Measurements from ENCODE around the gene TXNRD1.

Gene TXNRD1

GRCh38 chr12:104372721-104373335, 157.2 kb downstream of the TXNRD1 start:
- Histone ChIP-seq H3K36me3 (replicated peaks in 1 of 2; ENCODE audit: control insufficient read depth in 2 of 2, insufficient read depth in 2 of 2, low read length in 2 of 2) (no peaks in the 10 kb centered on the region), H3K9ac (ENCODE audit: low read depth, low read length, poor library complexity) (no peak overlapping the region)

GRCh38 chr12:104374071-104374470, 158.5 kb downstream of the TXNRD1 start:
- H2BK15ac ChIP-seq (ENCODE audit: low read length) = no peak overlapping the region
- no peaks in the 10 kb centered on the region for H3K79me1 ChIP-seq (ENCODE audit: low read depth, low read length)
- H3K4me1 ChIP-seq (ENCODE audit: control insufficient read depth in 2 of 2, insufficient read depth in 1 of 2, low read depth in 1 of 2, low read length in 2 of 2) = peaks cover 7 to 8% of the 10 kb centered on the region in 2 donors
- no peak overlapping the region for H3K4me2 ChIP-seq (ENCODE audit: insufficient read depth, low read length, poor library complexity, severe bottlenecking)
- WGBS, 2 donors (ENCODE audit: extremely low coverage in 2 of 2, insufficient read length in 2 of 2, insufficient replicate concordance in 1 of 2) = no CpG with 5 or more reads among the region's 2 CpGs
- no peak overlapping the region for H2AK5ac ChIP-seq (ENCODE audit: low read depth, low read length)
- H3K4me3 ChIP-seq (ENCODE audit: low read length in 2 of 2) = no peak overlapping the region
- H3K36me3 ChIP-seq (replicated peaks in 1 of 2; ENCODE audit: control insufficient read depth in 2 of 2, insufficient read depth in 2 of 2, low read length in 2 of 2) = no peaks in the 10 kb centered on the region
- H3K4ac ChIP-seq (ENCODE audit: low read length) = no peak overlapping the region
- H2BK12ac ChIP-seq (ENCODE audit: low read length) = no peak overlapping the region
- no peak overlapping the region for H2BK120ac ChIP-seq (ENCODE audit: low read depth, low read length)
- no peak overlapping the region for H2BK5ac ChIP-seq (ENCODE audit: low read length)
- no peak overlapping the region for H3K18ac ChIP-seq (ENCODE audit: low read length)
- no peak overlapping the region for H3K9ac ChIP-seq (ENCODE audit: low read depth, low read length, poor library complexity)
- peaks cover 4 to 11% of the 10 kb centered on the region in 2 donors for H3K9me3 ChIP-seq (replicated peaks in 1 of 2; ENCODE audit: control insufficient read depth in 2 of 2, insufficient read depth in 1 of 2, low read depth in 1 of 2, low read length in 2 of 2)
- H3K14ac ChIP-seq (ENCODE audit: low read length) = no peak overlapping the region
- H4K8ac ChIP-seq (ENCODE audit: low read depth, low read length) = no peak overlapping the region
- no peak overlapping the region for H3K27ac ChIP-seq (replicated peaks; ENCODE audit: low read length)
- no peak overlapping the region for H2AFZ ChIP-seq (ENCODE audit: low read length)
- DNase-seq (ENCODE audit: low spot score) = no peak
- H4K91ac ChIP-seq (ENCODE audit: low read depth, low read length, poor library complexity) = no peak overlapping the region
- H3K23ac ChIP-seq (ENCODE audit: low read depth, low read length, poor library complexity) = no peak overlapping the region
- H3K27me3 ChIP-seq (ENCODE audit: control insufficient read depth in 3 of 3, insufficient read depth in 3 of 3, low read depth in 1 of 3, low read length in 3 of 3) = no peaks in the 10 kb centered on the region

More at GRCh38 chr12:104372721-104373335, 157.2 kb downstream of the TXNRD1 start:
- Histone ChIP-seq H3K4ac (ENCODE audit: low read length) (no peak overlapping the region), H3K4me2 (ENCODE audit: insufficient read depth, low read length, poor library complexity, severe bottlenecking) (no peak overlapping the region), H3K27ac (replicated peaks; ENCODE audit: low read length) (no peak overlapping the region), H2AK5ac (ENCODE audit: low read depth, low read length) (peak overlapping the region; percentile 51), H2BK15ac (ENCODE audit: low read length) (no peak overlapping the region), H3K4me3 (ENCODE audit: low read length in 2 of 2) (no peak overlapping the region), H3K4me1 (ENCODE audit: control insufficient read depth in 2 of 2, insufficient read depth in 1 of 2, low read depth in 1 of 2, low read length in 2 of 2) (peaks cover 7 to 8% of the 10 kb centered on the region in 2 donors), H3K14ac (ENCODE audit: low read length) (peak overlapping the region; percentile 42), H4K91ac (ENCODE audit: low read depth, low read length, poor library complexity) (no peak overlapping the region), H2BK5ac (ENCODE audit: low read length) (no peak overlapping the region), H2BK12ac (ENCODE audit: low read length) (peak overlapping the region; percentile 77), H3K18ac (ENCODE audit: low read length) (peak overlapping the region; percentile 77), H2BK120ac (ENCODE audit: low read depth, low read length) (no peak overlapping the region), H3K9me3 (replicated peaks in 1 of 2; ENCODE audit: control insufficient read depth in 2 of 2, insufficient read depth in 1 of 2, low read depth in 1 of 2, low read length in 2 of 2) (peaks cover 4 to 12% of the 10 kb centered on the region in 2 donors), H4K8ac (ENCODE audit: low read depth, low read length) (peak overlapping the region; percentile 76), H3K79me1 (ENCODE audit: low read depth, low read length) (no peaks in the 10 kb centered on the region), H2AFZ (ENCODE audit: low read length) (peak overlapping the region; percentile 6), H3K23ac (ENCODE audit: low read depth, low read length, poor library complexity) (no peak overlapping the region), H3K27me3 (ENCODE audit: control insufficient read depth in 3 of 3, insufficient read depth in 3 of 3, low read depth in 1 of 3, low read length in 3 of 3) (no peaks in the 10 kb centered on the region)
- WGBS, 2 donors (ENCODE audit: extremely low coverage in 2 of 2, insufficient read length in 2 of 2, insufficient replicate concordance in 1 of 2) = no CpG with 5 or more reads among the region's 10 CpGs
- DNase-seq (ENCODE audit: low spot score) = no peak

- peak overlapping the region; percentile 69 for H3K18ac ChIP-seq (ENCODE audit: low read length)
- no peak overlapping the region for H2AFZ ChIP-seq (ENCODE audit: low read length)
- no peaks in the 10 kb centered on the region for H3K36me3 ChIP-seq (replicated peaks in 1 of 2; ENCODE audit: control insufficient read depth in 2 of 2, insufficient read depth in 2 of 2, low read length in 2 of 2)
- H3K4me2 ChIP-seq (ENCODE audit: insufficient read depth, low read length, poor library complexity, severe bottlenecking) = no peak overlapping the region
- H3K27me3 ChIP-seq (ENCODE audit: control insufficient read depth in 3 of 3, insufficient read depth in 3 of 3, low read depth in 1 of 3, low read length in 3 of 3) = no peaks in the 10 kb centered on the region
- no peak overlapping the region for H4K8ac ChIP-seq (ENCODE audit: low read depth, low read length)
- H3K4ac ChIP-seq (ENCODE audit: low read length) = no peak overlapping the region
- peak overlapping the region; percentile 18 for H3K9ac ChIP-seq (ENCODE audit: low read depth, low read length, poor library complexity)
- no peak overlapping the region for H4K91ac ChIP-seq (ENCODE audit: low read depth, low read length, poor library complexity)
- DNase-seq (ENCODE audit: low spot score) = no peak
- peaks cover 3% of the 10 kb centered on the region in 2 donors for H3K9me3 ChIP-seq (replicated peaks in 1 of 2; ENCODE audit: control insufficient read depth in 2 of 2, insufficient read depth in 1 of 2, low read depth in 1 of 2, low read length in 2 of 2)
- no peak overlapping the region for H2BK15ac ChIP-seq (ENCODE audit: low read length)
- no peak overlapping the region for H3K4me3 ChIP-seq (ENCODE audit: low read length in 2 of 2)
- no peak overlapping the region for H2BK120ac ChIP-seq (ENCODE audit: low read depth, low read length)
- H2BK12ac ChIP-seq (ENCODE audit: low read length) = no peak overlapping the region
- H2BK5ac ChIP-seq (ENCODE audit: low read length) = no peak overlapping the region
- peak overlapping the region; percentile 33 for H3K14ac ChIP-seq (ENCODE audit: low read length)
- peaks cover 7 to 8% of the 10 kb centered on the region in 2 donors for H3K4me1 ChIP-seq (ENCODE audit: control insufficient read depth in 2 of 2, insufficient read depth in 1 of 2, low read depth in 1 of 2, low read length in 2 of 2)
- no peak overlapping the region for H3K27ac ChIP-seq (replicated peaks; ENCODE audit: low read length)
- H3K23ac ChIP-seq (ENCODE audit: low read depth, low read length, poor library complexity) = no peak overlapping the region
- no CpG with 5 or more reads among the region's 6 CpGs for WGBS, 2 donors (ENCODE audit: extremely low coverage in 2 of 2, insufficient read length in 2 of 2, insufficient replicate concordance in 1 of 2)
- peak overlapping the region; percentile 6 for H2AK5ac ChIP-seq (ENCODE audit: low read depth, low read length)
- H3K79me1 ChIP-seq (ENCODE audit: low read depth, low read length) = no peaks in the 10 kb centered on the region
Measured at GRCh38 chr12:104374806-104375205, 159.2 kb downstream of the TXNRD1 start.

GRCh38 chr12:104375775-104376174, 160.2 kb downstream of the TXNRD1 start:
- H3K27me3 ChIP-seq (ENCODE audit: control insufficient read depth in 3 of 3, insufficient read depth in 3 of 3, low read depth in 1 of 3, low read length in 3 of 3) = no peaks in the 10 kb centered on the region
- H3K4me1 ChIP-seq (ENCODE audit: control insufficient read depth in 2 of 2, insufficient read depth in 1 of 2, low read depth in 1 of 2, low read length in 2 of 2) = peaks cover 7 to 8% of the 10 kb centered on the region in 2 donors
- H3K23ac ChIP-seq (ENCODE audit: low read depth, low read length, poor library complexity) = no peak overlapping the region
- H3K18ac ChIP-seq (ENCODE audit: low read length) = no peak overlapping the region
- no peak overlapping the region for H2BK120ac ChIP-seq (ENCODE audit: low read depth, low read length)
- no peak overlapping the region for H3K4me2 ChIP-seq (ENCODE audit: insufficient read depth, low read length, poor library complexity, severe bottlenecking)
- H3K79me1 ChIP-seq (ENCODE audit: low read depth, low read length) = no peaks in the 10 kb centered on the region
- no peak overlapping the region for H4K8ac ChIP-seq (ENCODE audit: low read depth, low read length)
- H3K4ac ChIP-seq (ENCODE audit: low read length) = no peak overlapping the region
- no peak overlapping the region for H4K91ac ChIP-seq (ENCODE audit: low read depth, low read length, poor library complexity)
- no peak for DNase-seq (ENCODE audit: low spot score)
- no peak overlapping the region for H3K9ac ChIP-seq (ENCODE audit: low read depth, low read length, poor library complexity)
- H3K36me3 ChIP-seq (replicated peaks in 1 of 2; ENCODE audit: control insufficient read depth in 2 of 2, insufficient read depth in 2 of 2, low read length in 2 of 2) = no peaks in the 10 kb centered on the region
- H2BK15ac ChIP-seq (ENCODE audit: low read length) = no peak overlapping the region
- no peak overlapping the region for H3K4me3 ChIP-seq (ENCODE audit: low read length in 2 of 2)
- WGBS, 2 donors (ENCODE audit: extremely low coverage in 2 of 2, insufficient read length in 2 of 2, insufficient replicate concordance in 1 of 2) = no CpG with 5 or more reads among the region's 4 CpGs
- H3K14ac ChIP-seq (ENCODE audit: low read length) = no peak overlapping the region
- H2BK5ac ChIP-seq (ENCODE audit: low read length) = no peak overlapping the region
- no peak overlapping the region for H2AFZ ChIP-seq (ENCODE audit: low read length)
- no peak overlapping the region for H2AK5ac ChIP-seq (ENCODE audit: low read depth, low read length)
- H3K9me3 ChIP-seq (replicated peaks in 1 of 2; ENCODE audit: control insufficient read depth in 2 of 2, insufficient read depth in 1 of 2, low read depth in 1 of 2, low read length in 2 of 2) = peaks cover 0 to 2% of the 10 kb centered on the region in 2 donors
- H2BK12ac ChIP-seq (ENCODE audit: low read length) = no peak overlapping the region
- H3K27ac ChIP-seq (replicated peaks; ENCODE audit: low read length) = no peak overlapping the region

Measured in neuronal stem cell (in vitro differentiated cells).